ENCODE results near the gene MFSD12.

Gene MFSD12

DNA sequence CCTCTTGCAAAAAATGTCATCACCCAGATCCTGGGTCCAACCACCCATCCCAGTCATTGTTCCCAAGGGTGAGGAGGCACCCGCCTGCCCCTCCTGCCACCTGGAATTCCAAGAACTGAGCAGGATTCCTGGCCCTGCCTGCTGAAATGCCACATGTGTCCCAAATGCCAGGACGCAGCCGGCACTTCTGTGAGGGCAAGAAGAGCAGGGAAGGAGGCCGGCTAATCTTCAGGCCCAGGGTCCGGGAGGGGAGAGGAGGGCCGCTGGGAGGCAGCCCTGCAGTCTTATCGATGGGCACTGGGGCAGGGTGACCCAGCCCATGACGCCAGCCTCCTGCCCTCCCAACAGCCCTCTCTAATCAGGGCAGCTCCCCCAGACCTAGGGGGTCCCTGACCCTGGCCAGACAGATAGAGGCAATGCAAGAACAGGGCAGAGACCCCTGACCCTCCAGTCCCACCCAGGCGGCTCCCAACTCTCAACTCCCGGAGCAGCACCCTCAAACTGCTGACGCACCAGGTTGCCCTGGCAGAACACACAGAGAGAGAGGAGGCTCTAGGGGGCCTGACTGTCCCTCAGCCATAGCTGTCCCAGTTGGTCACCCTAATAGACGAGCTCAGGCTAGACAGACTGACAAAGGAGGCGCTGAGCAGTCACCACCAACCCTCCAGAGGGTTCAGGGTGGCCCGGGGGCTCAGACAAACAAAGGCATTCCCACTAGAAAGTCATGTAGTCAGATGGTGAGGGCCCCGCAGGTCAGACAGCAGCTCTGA, 1.5 kb downstream of the MFSD12 start:
- FAIRE-seq, result no peak

DNA sequence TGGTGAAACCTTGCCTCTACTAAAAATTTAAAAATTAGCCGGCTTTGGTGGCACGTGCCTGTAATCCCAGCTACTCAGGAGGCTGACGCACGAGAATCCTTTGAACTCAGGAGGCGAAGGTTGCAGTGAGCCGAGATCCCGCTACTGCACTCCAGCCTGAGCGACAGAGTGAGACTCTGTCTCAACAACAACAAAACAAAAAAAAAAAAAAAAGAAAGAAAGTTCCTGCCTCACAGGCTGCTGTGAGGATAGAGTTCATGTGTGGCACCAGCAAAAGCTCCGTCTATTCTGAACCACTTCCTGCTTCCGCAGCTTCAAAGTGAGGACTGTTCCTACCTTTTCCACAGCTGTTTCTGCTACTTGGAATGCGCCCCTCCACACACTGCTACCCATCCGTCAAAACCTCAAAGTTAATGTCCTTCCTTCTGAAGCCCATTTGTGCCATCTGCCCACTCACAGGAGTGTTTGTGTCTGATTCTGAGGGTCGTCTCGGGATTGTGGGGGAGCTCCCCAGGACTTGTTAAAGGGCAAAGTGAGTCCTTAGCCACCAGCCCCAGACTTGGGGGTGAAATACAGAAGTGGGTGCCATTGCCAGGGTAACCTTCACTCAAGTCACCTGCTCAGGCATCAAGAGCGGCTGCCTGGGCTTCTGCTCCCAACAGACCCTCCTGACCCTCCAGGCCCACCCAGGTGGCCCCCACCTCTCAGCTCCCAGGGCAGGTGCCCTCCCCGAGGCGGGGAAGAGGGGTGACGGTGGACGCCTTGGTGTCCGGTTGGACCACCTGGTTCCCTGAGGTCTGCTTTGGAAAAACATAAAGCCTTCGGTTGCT, 2.9 kb downstream of the MFSD12 start:
- FAIRE-seq, result no peak

DNA sequence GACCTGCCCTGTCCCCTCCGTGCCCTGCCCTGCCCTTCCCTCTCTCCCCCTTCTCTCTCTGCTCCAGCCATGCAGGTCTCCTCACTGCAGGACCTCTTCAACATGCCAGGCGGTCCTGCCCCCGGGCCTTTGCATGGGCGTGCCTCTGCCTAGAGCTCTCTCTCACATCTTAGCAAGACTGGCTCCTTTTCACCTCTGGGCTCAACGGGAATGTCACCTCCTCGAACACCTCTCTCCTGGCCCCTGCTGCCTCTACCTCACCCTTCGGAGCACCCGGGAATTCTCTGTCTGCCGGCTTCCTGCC, 5.6 kb downstream of the MFSD12 start:
- FAIRE-seq, result no peak

DNA sequence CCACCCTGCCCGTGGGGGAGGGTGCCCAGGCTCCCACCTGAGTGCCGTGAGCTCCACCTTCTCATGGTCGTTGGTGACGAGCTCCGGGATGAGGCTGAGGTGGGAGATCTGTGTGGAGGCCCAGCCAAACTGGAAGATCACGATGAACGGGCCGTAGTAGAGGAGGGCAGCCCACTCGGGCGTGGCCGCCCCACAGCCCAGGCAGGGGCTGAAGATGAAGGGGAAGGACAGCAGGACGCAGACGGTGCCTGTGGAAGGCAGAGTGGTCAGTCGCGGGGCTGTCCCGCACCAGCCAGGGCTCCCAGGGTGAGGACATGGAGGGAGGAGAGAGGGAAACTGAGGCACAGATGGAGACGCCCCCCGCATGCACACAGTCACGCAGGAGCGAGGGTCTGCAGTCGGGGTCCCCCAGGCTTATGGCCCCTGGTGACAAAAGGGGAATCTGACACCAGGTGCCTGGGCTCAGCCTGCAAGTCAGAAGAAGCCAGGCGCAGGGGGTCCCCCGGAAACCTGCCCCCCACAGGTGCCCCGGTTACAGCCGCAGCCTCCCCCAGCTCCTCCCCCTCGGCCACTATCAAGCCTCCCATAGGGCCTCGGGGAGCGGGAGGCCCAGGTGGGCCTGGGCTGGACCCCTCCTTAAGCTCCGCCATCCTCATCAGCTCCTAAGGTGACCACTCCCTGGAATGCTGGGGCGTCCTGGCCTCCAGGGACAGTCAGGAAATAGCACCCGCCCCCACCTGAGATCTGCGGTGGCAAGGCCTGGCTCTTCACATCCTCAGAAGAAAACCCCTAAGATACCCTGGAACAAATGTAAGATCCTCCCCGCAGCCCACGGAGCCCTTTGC, 6.2 kb downstream of the MFSD12 start:
- no peak for FAIRE-seq

DNA sequence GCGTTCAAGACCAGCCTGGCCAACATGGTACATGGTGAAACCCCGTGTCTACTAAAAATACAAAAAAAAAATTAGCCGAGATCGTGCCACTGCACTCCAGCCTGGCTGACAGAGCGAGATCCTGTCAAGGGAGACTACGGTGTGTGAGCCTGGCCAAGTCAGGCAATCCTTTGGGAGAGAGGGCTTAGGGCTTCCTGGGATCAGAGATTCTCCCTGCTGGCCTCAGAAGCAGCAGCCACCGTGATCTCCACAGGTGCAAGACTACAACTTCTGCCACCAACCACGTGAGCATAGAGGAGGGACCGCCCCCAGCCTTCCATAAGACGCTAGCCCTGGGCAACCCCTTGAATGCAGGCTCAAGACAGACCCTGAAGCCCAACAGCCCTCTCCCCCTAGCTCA, 7.6 kb downstream of the MFSD12 start:
- FAIRE-seq, result no peak

DNA sequence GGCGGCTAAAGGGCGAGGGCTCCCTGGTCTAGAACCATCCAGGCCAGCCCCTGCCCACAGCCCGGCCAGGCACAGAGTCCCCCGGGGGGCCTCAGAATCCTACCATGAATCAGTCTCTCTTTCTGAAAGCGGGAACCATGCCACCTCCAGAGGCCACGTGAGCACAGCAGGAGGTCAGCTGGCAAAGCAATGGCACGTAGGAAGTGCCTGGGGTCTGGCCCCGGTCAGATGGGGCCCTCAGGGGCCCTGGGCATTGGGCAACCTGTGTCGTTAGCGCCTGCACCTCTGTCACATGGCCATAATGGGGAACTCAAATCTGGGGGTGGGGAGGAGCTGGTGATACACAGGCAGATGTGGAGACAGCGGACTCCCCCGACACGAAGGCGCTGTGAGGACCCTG, 8.8 kb downstream of the MFSD12 start:
- no peak for FAIRE-seq

DNA sequence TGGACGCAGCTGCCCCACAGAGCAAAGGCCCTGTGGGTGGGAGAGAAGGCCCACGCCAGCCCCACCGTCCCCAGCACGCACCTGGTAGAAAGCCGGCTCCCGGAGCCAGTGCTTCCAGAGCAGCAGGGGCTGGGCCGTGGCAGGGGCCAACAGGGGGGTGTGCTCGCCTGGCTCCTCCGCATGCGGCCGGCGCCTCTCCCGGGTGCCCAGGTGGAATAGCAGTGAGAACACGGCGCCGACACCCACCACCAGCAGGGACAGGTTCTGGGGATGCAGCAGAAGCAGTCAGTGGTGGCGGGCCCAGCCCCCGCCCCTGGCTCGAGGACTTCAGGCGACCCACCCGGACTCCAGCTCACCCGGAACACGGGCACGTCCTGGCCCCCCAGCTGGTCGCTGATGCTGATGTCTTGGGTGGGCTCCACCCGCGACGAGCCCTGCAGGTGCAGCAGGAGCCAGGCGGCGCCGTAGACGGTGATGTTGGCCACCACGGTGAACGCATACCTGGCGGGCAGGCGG, 9.6 kb downstream of the MFSD12 start:
- FAIRE-seq, result no peak

DNA sequence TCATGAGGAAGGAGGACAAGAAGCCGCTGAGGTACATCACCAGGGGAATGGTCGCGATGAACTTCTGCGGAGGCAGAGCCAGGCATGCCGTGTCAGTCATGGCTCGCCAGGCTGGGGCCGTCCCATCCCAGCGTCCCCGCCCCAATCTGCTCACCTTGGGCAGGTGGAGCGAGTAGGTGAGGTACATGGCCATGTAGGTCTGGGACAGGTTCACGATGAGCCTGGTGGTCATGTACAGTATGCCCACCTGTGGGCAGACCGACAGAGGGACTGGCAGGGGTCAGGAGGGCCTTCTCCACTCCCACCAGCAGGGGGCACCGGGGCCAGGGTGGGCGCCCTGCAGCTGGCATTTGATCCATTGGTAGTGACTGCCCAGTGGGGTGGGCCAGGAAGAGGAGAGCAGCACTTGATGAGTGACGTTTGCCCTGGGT, 10.1 kb downstream of the MFSD12 start:
- FAIRE-seq, result no peak

DNA sequence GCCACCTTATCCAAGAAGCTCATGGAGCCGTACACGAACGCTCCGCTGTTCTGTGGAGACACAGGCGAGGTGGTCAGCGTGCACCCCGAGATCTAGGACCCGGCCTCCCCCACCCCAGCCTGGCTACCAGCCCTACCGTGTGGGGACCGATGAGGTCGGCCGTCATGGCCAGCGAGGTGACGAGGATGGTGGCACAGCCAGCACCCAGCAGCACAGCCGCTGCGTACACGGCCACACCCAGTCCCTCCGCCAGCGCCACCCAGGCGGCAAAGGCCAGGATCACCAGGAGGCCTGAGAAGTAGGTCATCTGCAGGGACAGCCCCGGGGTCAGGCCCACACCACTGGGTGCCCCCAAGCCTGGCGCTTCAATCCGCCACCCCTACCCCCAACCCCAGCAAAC, 11.3 kb downstream of the MFSD12 start:
- no peak for FAIRE-seq

DNA sequence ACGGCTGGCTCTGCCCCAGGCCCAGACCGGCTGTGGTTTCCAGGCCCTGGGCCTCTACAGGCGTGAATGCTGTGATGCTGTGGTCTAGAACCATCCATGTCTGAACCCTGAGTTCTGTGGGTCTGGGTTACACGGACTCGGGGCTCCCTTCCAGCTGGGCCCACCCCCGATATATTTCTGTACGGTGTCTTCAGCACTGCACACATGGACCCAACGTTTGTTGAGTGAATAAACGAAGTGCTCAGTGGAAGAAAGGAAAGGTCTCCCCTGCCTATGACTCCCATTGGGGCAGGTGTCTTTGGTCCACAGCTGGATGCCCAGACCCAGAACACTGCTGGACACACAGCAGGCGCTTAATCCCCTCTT, 11.7 kb downstream of the MFSD12 start:
- FAIRE-seq, result no peak

DNA sequence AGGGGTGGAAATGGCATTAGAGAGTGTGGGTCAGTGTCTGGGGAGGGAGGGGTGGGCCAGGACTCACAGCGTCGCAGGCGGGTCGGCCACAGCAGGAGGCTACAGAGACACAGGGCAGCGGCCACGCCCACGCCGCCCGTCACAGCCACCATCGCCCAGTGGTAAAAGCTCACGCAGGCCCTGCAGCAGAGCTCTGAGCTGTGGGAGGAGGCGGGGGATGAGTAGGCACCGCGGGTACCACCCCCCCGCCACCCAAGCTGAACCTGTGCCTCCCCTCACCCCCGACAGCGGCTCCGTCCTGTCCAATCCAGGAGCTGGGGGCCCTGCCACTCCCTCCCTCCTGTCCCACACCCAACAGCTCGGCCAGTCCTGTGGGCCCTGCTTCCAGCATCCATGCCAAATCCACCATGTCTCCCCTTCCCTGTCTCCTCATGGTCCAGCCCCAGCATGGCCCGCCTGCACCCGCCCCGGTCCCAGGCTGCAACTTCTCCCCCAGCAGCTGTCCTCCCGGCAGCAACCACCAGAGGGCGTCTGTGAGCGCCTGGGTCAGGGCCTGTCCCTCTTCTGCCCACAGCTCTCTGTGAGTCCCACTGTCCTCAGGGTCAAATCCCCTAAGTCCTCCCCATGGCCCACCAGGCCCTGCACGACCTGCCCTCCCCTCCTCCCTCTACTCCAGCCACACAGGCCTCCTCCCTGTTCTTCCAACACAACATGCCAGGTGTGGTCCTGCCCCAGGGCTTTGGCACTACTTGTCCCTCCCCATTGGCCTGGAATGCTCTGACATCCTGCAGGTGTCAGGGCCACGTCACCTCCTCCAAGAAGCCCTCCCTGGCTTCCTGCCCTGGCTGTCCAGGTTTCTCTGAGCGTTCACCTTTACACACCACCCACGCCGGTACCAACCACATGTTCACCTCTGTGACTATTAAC, 12.4 kb downstream of the MFSD12 start:
- no peak for FAIRE-seq

DNA sequence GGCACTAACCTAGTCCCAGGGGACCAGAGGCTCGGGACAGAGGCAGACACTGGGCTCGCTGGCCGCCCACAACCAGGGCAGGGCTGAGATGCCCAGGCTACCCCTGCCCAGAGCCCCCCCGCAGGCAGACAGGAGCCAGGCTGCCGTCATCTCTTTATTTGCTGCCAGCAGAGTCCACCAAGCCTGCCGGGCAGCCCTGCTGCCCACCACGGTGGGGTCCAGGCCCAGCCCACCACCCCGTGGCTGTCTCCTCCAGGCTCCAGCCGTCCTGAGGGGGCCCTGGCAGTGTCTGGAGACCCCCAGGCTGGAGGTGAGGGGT, 13.4 kb downstream of the MFSD12 start:
- no peak for FAIRE-seq

DNA sequence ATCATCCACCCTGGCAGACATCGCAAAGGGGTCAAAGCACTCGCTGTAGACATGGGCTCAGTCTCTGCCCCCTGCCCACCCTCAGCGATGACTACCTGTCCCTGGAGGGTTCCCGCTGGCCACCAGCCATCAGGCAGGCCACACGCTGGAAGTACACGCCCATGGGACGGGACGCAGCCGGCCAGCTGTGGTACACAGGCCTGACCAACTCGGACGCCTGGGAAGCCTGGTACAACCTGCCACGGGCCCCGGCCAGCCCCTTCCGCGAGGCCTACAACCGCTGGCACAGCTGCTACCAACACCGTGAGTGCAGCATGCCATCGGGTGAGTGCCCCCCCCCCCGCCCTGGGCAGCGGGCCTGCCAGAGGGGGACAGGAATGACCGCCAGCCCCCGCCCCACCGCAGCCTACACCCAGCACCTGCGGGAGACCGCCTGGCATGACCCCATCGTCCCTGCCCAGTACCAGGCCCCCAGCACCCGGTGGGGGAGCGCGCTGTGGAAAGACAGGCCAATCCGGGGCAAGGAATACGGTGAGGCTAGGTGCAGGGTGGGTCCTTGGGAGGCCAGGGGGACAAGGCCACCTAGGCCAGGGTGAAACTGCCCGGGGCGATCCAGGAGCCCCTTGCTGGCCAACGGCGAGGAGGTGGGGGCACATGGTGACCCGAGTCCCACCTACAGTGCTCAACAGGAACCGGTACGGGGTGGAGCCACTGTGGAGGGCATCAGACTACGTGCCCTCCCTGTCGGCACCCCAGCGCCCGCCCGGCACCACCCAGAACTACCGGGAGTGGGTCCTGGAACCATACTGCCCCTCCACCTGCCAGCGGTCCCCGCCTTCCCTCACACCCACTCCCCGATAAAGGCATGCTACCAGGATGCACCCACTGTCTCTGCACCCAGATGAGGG, 14.0 kb downstream of the MFSD12 start:
- FAIRE-seq, result no peak

DNA sequence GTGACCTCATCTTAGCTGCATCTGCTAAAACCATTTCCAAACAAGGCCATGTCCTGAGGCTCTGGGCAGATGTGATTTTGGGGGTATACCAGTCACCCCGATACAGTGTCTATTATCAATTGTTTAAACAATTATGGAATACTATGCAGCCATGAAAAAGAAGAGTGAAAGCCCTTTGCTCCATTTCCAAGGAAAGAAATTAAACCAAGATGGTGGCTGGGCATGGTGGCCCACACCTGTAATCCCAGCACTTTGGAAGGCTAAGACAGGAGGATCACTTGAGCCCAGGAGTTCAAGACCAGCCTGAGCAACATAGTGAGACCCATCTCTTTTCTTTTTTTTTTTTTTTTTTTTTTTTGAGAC, 17.6 kb downstream of the MFSD12 start:
- FAIRE-seq, result no peak

DNA sequence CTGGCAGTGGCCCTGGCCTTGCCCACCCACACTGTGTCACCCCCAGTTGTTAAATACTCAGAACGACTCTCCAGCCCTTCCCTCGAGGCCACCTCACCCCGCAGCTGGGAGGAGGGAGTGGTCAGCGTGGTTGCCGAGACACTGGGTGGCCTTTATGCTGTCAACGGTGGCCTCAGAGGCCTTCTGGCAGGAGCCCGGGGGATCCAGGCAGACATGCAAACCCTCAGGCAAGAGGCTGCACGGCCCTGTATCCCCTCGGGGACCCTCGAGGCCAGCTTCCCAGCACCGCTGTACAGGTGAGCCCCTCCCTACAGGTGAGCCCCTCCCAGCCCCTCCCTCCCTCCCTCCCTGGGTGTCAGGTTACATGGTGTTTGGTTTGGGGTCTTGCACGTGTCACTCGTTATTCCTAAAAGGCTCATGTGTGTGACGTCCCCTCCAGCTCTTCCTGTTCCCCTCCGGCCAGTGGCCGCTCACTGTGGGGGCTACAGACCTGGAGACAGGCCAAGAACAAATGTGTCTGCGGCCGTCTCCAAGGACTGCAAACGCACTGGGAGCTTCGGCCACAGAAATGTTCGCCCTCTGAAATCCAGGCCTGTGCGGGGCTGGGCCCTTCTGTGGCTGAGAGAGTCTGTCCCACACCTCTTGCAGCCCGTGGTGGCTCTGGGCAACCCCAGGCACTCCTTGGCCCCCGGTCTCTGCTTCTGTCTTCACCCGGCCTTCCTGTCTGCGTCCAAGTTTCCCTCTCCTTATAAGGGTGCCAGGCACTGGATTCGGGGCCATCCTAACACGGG, 18.2 kb downstream of the MFSD12 start, which contains the start of gene TEKTIP1:
TSS of gene TEKTIP1 (plus strand) at position 210 of the 791 bp plus-strand sequence. CDS start at position 214, 4 bp downstream.
- FAIRE-seq, result no peak

DNA sequence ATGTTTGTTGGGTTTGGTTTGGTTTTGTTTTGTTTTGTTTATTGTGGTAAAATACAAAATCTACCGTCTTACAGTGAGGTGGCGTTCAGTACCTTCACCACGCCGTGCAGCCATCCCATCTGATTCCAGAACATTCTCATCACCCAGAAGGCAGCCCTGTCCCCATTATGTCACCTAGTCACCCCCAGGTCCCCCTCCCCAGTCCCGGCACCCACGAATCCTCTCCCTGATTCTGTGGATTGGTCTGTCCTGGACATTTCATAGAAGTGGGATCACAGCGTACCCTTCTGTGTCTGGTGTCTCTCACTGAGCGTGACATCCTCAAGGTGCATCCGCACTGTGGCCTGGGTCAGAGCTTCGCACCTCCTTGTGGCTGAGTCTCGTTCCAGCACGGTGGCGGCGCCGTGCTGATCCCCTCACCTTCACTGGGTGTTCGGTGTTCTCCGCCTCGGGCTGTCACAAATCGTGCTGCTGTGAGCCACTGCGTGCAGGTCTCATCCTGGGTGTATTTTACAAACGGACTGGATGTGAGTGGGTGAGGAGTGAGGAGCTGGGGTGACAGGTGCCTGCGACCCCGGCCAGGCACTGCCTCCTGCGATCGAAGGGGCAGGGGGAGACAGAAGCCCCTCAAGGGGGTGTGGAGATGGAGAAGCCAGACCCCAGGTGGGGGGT, 19.0 kb downstream of the MFSD12 start:
- FAIRE-seq, result no peak

DNA sequence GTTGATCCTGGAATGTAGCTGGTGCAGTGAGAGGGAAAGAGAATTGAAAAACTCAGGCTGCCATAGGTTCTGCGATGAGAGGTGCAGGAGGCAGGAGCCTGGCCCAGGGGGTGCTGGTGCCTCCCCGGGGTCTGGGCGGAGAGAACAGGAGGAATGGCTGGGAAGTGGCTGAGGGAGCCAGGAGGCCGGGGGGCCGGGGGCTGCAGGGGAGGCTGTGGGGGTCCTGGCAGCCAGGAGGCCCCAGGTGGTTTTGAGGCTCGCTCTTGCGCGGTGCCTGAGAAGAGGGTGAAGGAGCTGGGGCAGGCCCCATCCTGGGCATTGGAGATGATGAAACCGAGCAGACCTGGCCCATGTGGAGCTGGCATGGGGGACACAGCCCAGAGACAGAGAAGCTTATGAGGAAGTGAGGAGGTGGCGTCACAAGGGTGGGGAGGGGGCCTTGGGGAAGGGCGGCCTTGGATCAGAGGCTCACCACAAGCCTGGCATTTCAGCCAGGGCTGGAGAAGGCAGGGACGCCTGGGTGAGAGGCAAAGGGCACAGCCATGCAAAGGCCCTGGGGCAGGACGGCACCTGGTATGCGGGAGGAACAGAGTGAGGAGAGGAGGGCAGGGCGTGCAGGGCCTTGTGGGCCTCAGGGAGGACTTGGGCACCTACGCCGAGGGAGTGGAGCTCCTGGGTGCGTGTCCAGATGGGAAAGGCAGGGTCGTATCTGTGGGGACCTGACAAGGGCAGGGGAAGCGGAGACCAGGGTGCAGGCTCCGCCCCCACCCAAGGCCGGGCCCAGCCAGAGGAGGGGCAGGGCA, 19.7 kb downstream of the MFSD12 start:
- FAIRE-seq, result no peak

DNA sequence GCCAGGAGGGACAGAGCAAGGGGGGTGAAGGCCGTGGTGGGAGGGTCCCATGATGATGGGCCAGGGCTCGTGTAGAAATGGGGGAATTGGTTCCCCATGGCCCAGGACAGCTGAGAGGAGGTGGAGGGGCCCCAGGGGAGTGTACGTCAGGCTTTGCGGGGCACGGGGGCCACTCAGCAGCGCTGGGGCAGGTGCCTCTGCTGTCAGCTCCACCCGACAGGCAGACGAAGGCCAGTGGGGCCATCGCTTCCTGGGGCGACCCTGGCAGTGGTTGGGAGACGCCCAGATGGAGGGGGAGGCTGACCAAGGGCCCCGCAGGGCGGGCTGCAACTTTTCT, 20.3 kb downstream of the MFSD12 start:
- FAIRE-seq, result no peak

Measured in colon (tissue), 2 donors.